Activated CD8-positive, alpha-beta T cell treated with anti-CD3 and anti-CD28 coated beads for 36 hours (primary cell): ENCODE results near the gene TBX10. TPM values are rescaled to one million over a fixed set of nuclear protein-coding genes. Genes with fewer than 3 reads are reported as not detected.
"Not testable (repeated sequence)": the region's sequence is repeated elsewhere in the genome, so short reads cannot be mapped to it uniquely, and the experiment has no call there.

ENCODE experiments used
- ATAC-seq: fragments of 200-7000 bp; cut with Tn5 transposase; one replicate; pipeline ENCODE4 v1.10.0; 2021; ENCODE audit warnings: mild to moderate bottlenecking, moderate library complexity
- CTCF ChIA-PET: fragments of 350-600 bp; sonication (Branson Sonifier 250); formaldehyde crosslinking; loops from one replicate; lab custom pipeline; 2021; ENCODE audit warnings: antibody characterized with exemption; lab: Charles Lee
- POLR2A ChIA-PET: fragments of 350-600 bp; sonication (Branson Sonifier 250); formaldehyde crosslinking; loops from one replicate; lab custom pipeline; 2021; ENCODE audit warnings: antibody characterized with exemption; lab: Charles Lee
- DNase-seq: peaks from one replicate; pipeline ENCODE4 v3.0.0-alpha.2; 2020
- H3K27ac Mint-ChIP-seq: one replicate; pipeline ENCODE4 v1.8.0; 2021; ENCODE audit warnings: mild to moderate bottlenecking, mixed read lengths
- H3K27me3 Mint-ChIP-seq: one replicate; pipeline ENCODE4 v1.8.0; 2021; ENCODE audit warnings: mixed read lengths
- H3K36me3 Mint-ChIP-seq: one replicate; pipeline ENCODE4 v1.8.0; 2021; ENCODE audit warnings: low read depth, mixed read lengths
- H3K4me1 Mint-ChIP-seq: one replicate; pipeline ENCODE4 v1.8.0; 2021; ENCODE audit warnings: low read depth, mixed read lengths
- H3K4me3 Mint-ChIP-seq: one replicate; pipeline ENCODE4 v1.8.0; 2021; ENCODE audit warnings: mild to moderate bottlenecking, moderate library complexity, mixed read lengths
- H3K9me3 Mint-ChIP-seq: one replicate; pipeline ENCODE4 v1.8.0; 2021; ENCODE audit warnings: mixed read lengths
- CTCF ChIP-seq: fragments of 200-600 bp; IDR thresholded peaks from one replicate; pipeline ENCODE4 v1.8.0; 2022; ENCODE audit warnings: antibody characterized with exemption, mild to moderate bottlenecking
- intact Hi-C: fragments of 100-400 bp; cut with micrococcal nuclease; formaldehyde crosslinking; loops from one replicate; pipeline ENCODE4 v1.10.0; 2022
- total RNA-seq, 2 experiments: library from RNA; stranded (reverse); gene quantifications; one replicate each; pipeline ENCODE4 v1.2.3, GENCODE V29; 2021

Gene TBX10
- total RNA-seq, 2 experiments from 2014 or later: not detected

- H3K27me3 Mint-ChIP-seq: peaks cover 11% of the 10 kb centered on the region
- H3K9me3 Mint-ChIP-seq: no peaks in the 10 kb centered on the region
- TF ChIP-seq CTCF: no peak
- peak overlapping the region; percentile 52 for H3K4me3 Mint-ChIP-seq
- intact Hi-C loops: no loop called here
- H3K36me3 Mint-ChIP-seq: peaks cover 19% of the 10 kb centered on the region
- no peak for ATAC-seq
- H3K4me1 Mint-ChIP-seq: peaks cover 18% of the 10 kb centered on the region
- ChIA-PET CTCF (interaction anchor here (1.2 to 1.6 kb wide), 3 partner anchors 9 to 214 kb away, joined by 3 to 6 read pairs (median 4); partner anchors contain the start of genes NUDT8 and RAD9A), POLR2A (interaction anchor here (0.9 to 1.1 kb wide), 2 partner anchors 9 to 22 kb away, joined by 3 to 4 read pairs; partner anchors contain the start of gene GSTP1)
- no peak for DNase-seq
- H3K27ac Mint-ChIP-seq: peak overlapping the region; percentile 27
Measured at GRCh38 chr11:67605231-67606011, 34.1 kb downstream of the TBX10 start.

GRCh38 chr11:67604815-67605214 lies 34.7 kb downstream of the TBX10 start:
- intact Hi-C loops: no loop called here
- no peak overlapping the region for H3K4me3 Mint-ChIP-seq
- ChIA-PET CTCF (interaction anchor here (1.2 to 1.6 kb wide), 3 partner anchors 10 to 214 kb away, joined by 3 to 6 read pairs (median 4); partner anchors contain the start of genes NUDT8 and RAD9A), POLR2A (interaction anchor here (0.9 to 1.1 kb wide), 2 partner anchors 10 to 21 kb away, joined by 3 to 4 read pairs; partner anchors contain the start of gene GSTP1)
- no peak for TF ChIP-seq CTCF
- H3K9me3 Mint-ChIP-seq: no peaks in the 10 kb centered on the region
- ATAC-seq (no peak), DNase-seq (no peak)
- no peak overlapping the region for H3K27ac Mint-ChIP-seq
- H3K27me3 Mint-ChIP-seq: peaks cover 16% of the 10 kb centered on the region
- H3K36me3 Mint-ChIP-seq: peaks cover 16% of the 10 kb centered on the region
- peaks cover 23% of the 10 kb centered on the region for H3K4me1 Mint-ChIP-seq

- CTCF ChIA-PET: interaction anchor here (1.5 kb wide), 1 partner anchor 25 kb away, joined by 6 read pairs; the partner anchor contains the start of gene NUDT8
- DNase-seq, H3K27ac Mint-ChIP-seq, H3K9me3 Mint-ChIP-seq, ATAC-seq, intact Hi-C loops, H3K4me3 Mint-ChIP-seq: not testable (repeated sequence)
- Mint-ChIP-seq H3K27me3 (peaks cover 16% of the 10 kb centered on the region), H3K36me3 (peaks cover 13% of the 10 kb centered on the region), H3K4me1 (peaks cover 23% of the 10 kb centered on the region)
- POLR2A ChIA-PET: interaction anchor here (1.1 kb wide), 1 partner anchor 10 kb away, joined by 4 read pairs; no protein-coding TSS in a partner anchor
Measured at GRCh38 chr11:67604119-67604518, 35.4 kb downstream of the TBX10 start.

GRCh38 chr11:67601098-67601497 lies 38.5 kb downstream of the TBX10 start:
- intact Hi-C loops: no loop called here
- DNase-seq: no peak
- ATAC-seq: no peak
- no peaks in the 10 kb centered on the region for H3K36me3 Mint-ChIP-seq
- no peak overlapping the region for H3K27ac Mint-ChIP-seq
- POLR2A ChIA-PET: interaction anchor here (1.8 kb wide), 1 partner anchor 28 kb away, joined by 7 read pairs; the partner anchor contains the start of gene NUDT8
- no peak for TF ChIP-seq CTCF
- CTCF ChIA-PET: no interaction called here
- H3K9me3 Mint-ChIP-seq: no peaks in the 10 kb centered on the region
- H3K27me3 Mint-ChIP-seq: peaks cover 16% of the 10 kb centered on the region
- H3K4me1 Mint-ChIP-seq: peaks cover 12% of the 10 kb centered on the region
- no peak overlapping the region for H3K4me3 Mint-ChIP-seq

GRCh38 chr11:67600324-67601029 lies 39.1 kb downstream of the TBX10 start:
- Mint-ChIP-seq H3K4me1 (peaks cover 9% of the 10 kb centered on the region), H3K27me3 (peaks cover 16% of the 10 kb centered on the region), H3K4me3 (no peak overlapping the region), H3K9me3 (no peaks in the 10 kb centered on the region), H3K27ac (no peak overlapping the region), H3K36me3 (no peaks in the 10 kb centered on the region)
- DNase-seq (no peak), ATAC-seq (no peak)
- ChIA-PET POLR2A (no interaction called here), CTCF (interaction anchor here (1.0 kb wide), 1 partner anchor 137 kb away, joined by 3 read pairs; no protein-coding TSS in a partner anchor)
- TF ChIP-seq CTCF: no peak
- intact Hi-C loops: no loop called here
